SK-N-SH treated with all-trans-retinoic acid at 6 μM for 48 hours (cell line): ENCODE data around the gene HESX1.

Experiments used
- ATAC-seq: fragments of 200-7000 bp; cut with Tn5 transposase; 3 replicates; pipeline ENCODE4 v1.9.1; 2020; ENCODE audit warnings: mild to moderate bottlenecking, moderate library complexity
- ARNTL ChIP-seq: fragments of 450-650 bp; formaldehyde crosslinking; IDR thresholded peaks from 2 replicates; pipeline ENCODE4 v1.5.0; 2020; ENCODE audit warnings: low read depth, mild to moderate bottlenecking, moderate library complexity, borderline replicate concordance
- BACH2 ChIP-seq: fragments of 250-450 bp; sonication (Bioruptor Pico); IDR thresholded peaks from 2 replicates; pipeline ENCODE4 v1.9.0; 2021; ENCODE audit warnings: mild to moderate bottlenecking, borderline replicate concordance
- CREB5 ChIP-seq: fragments of 250-450 bp; sonication (Bioruptor Pico); IDR thresholded peaks from 2 replicates; pipeline ENCODE4 v1.5.1; 2020; ENCODE audit warnings: low read depth, mild to moderate bottlenecking, moderate library complexity
- CSDC2 ChIP-seq: fragments of 250-450 bp; sonication (Bioruptor Pico); IDR thresholded peaks from 2 replicates; pipeline ENCODE4 v1.5.0; 2020; ENCODE audit warnings: mild to moderate bottlenecking, moderate library complexity
- CSRNP3 ChIP-seq: fragments of 250-450 bp; sonication (Bioruptor Pico); IDR thresholded peaks from 2 replicates; pipeline ENCODE4 v1.5.1; 2021; ENCODE audit warnings: mild to moderate bottlenecking, moderate library complexity
- ESRRG ChIP-seq: fragments of 250-450 bp; sonication (Bioruptor Pico); IDR thresholded peaks from 2 replicates; pipeline ENCODE4 v1.6.1; 2021; ENCODE audit warnings: mild to moderate bottlenecking
- GLIS3 ChIP-seq: fragments of 250-450 bp; sonication (Bioruptor Pico); IDR thresholded peaks from 2 replicates; pipeline ENCODE4 v1.5.0; 2020; ENCODE audit warnings: mild to moderate bottlenecking, moderate library complexity
- ISL1 ChIP-seq: fragments of 250-450 bp; sonication (Bioruptor Pico); IDR thresholded peaks from 2 replicates; pipeline ENCODE4 v2.1.2; 2022; ENCODE audit warnings: mild to moderate bottlenecking, moderate library complexity
- OSR1 ChIP-seq: fragments of 250-450 bp; sonication (Bioruptor Pico); IDR thresholded peaks from 2 replicates; pipeline ENCODE4 v1.8.0; 2022; ENCODE audit warnings: moderate library complexity, mild to moderate bottlenecking, inconsistent platforms
- PATZ1 ChIP-seq: fragments of 250-450 bp; sonication (Bioruptor Pico); IDR thresholded peaks from 2 replicates; pipeline ENCODE4 v1.8.0; 2020; ENCODE audit warnings: mild to moderate bottlenecking, moderate library complexity, borderline replicate concordance
- POU6F1 ChIP-seq: fragments of 250-450 bp; sonication (Bioruptor Pico); IDR thresholded peaks from 2 replicates; pipeline ENCODE4 v1.8.0; 2021; ENCODE audit warnings: low read depth, mild to moderate bottlenecking, moderate library complexity, borderline replicate concordance
- PPARA ChIP-seq: fragments of 250-450 bp; sonication (Bioruptor Pico); IDR thresholded peaks from 2 replicates; pipeline ENCODE4 v1.5.0; 2020; ENCODE audit warnings: mild to moderate bottlenecking, borderline replicate concordance
- RARB ChIP-seq: fragments of 250-450 bp; sonication (Bioruptor Pico); IDR thresholded peaks from 2 replicates; pipeline ENCODE4 v1.8.0; 2021; ENCODE audit warnings: mild to moderate bottlenecking, moderate library complexity
- SNAI2 ChIP-seq: fragments of 250-450 bp; sonication (Bioruptor Pico); IDR thresholded peaks from 2 replicates; pipeline ENCODE4 v1.5.0; 2020; ENCODE audit warnings: mild to moderate bottlenecking, moderate library complexity
- TCF4 ChIP-seq: fragments of 250-450 bp; sonication (Bioruptor Pico); IDR thresholded peaks from 2 replicates; pipeline ENCODE4 v1.8.0; 2021; ENCODE audit warnings: mild to moderate bottlenecking, moderate library complexity, borderline replicate concordance
- TOX ChIP-seq: fragments of 250-450 bp; sonication (Bioruptor Pico); IDR thresholded peaks from 2 replicates; pipeline ENCODE4 v1.8.0; 2021; ENCODE audit warnings: mild to moderate bottlenecking, moderate library complexity, borderline replicate concordance
- ZC3H10 ChIP-seq: fragments of 250-450 bp; sonication (Bioruptor Pico); IDR thresholded peaks from 2 replicates; pipeline ENCODE4 v1.5.1; 2021; ENCODE audit warnings: mild to moderate bottlenecking, moderate library complexity
- ZFP3 ChIP-seq: fragments of 250-450 bp; sonication (Bioruptor Pico); IDR thresholded peaks from 2 replicates; pipeline ENCODE4 v1.5.0; 2020; ENCODE audit warnings: mild to moderate bottlenecking, moderate library complexity
- ZFP30 ChIP-seq: fragments of 450-650 bp; formaldehyde crosslinking; IDR thresholded peaks from 2 replicates; pipeline ENCODE4 v1.5.0; 2022; ENCODE audit warnings: mild to moderate bottlenecking, moderate library complexity
- ZNF565 ChIP-seq: fragments of 450-650 bp; formaldehyde crosslinking; conservative IDR thresholded peaks from 2 replicates; pipeline ENCODE4 v1.5.0; 2020; ENCODE audit warnings: low read depth, mild to moderate bottlenecking, moderate library complexity
- ZNF70 ChIP-seq: fragments of 450-650 bp; formaldehyde crosslinking; IDR thresholded peaks from 2 replicates; pipeline ENCODE4 v1.5.0; 2020; ENCODE audit warnings: mild to moderate bottlenecking, moderate library complexity
- ZNF8 ChIP-seq: fragments of 450-650 bp; formaldehyde crosslinking; IDR thresholded peaks from 2 replicates; pipeline ENCODE4 v1.5.0; 2020; ENCODE audit warnings: mild to moderate bottlenecking, moderate library complexity

The HESX1 gene

DNA sequence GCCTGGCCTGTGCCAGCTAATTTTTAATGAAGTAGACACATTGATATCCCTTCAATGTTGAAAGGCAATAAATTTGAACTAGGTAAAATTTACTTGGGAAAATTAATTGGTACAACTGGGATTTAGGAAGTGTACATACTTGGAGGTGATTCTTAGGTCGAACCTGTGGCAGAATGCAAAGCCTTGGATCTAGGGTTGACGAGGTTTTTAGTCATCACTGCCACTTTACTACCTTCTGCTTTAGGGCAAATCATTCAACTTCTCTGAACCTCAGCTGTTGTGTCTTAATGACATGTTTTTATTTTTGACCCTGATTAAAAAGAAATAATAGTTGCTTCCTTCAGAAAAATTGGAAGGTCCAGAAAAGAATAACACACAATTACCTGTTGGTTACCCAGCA is 30.2 kb upstream of the HESX1 start:
- no peak for TF ChIP-seq OSR1 (CRISPR knock-in tag)
- no peak for TF ChIP-seq TCF4 (CRISPR knock-in tag)
- TF ChIP-seq BACH2 (CRISPR knock-in tag): no peak
- no peak for TF ChIP-seq POU6F1 (CRISPR knock-in tag)
- no peak for TF ChIP-seq CSRNP3 (CRISPR knock-in tag)
- no peak for TF ChIP-seq ISL1
- no peak for TF ChIP-seq RARB (CRISPR knock-in tag)
- no peak for TF ChIP-seq PPARA (CRISPR knock-in tag)
- no peak for TF ChIP-seq ZNF565 (CRISPR knock-in tag)
- no peak for TF ChIP-seq CREB5
- TF ChIP-seq ESRRG (CRISPR knock-in tag): no peak

GRCh38 chr3:57227930-57228751 is 28.4 kb upstream of the HESX1 start:
- TF ChIP-seq ZNF565 (CRISPR knock-in tag) (no peak), TOX (CRISPR knock-in tag) (no peak), CREB5 (no peak), ZNF8 (no peak), ESRRG (CRISPR knock-in tag) (no peak), ZFP30 (CRISPR knock-in tag) (no peak), RARB (CRISPR knock-in tag) (no peak), ZFP3 (CRISPR knock-in tag) (no peak), SNAI2 (CRISPR knock-in tag) (no peak), CSRNP3 (CRISPR knock-in tag) (no peak), CSDC2 (CRISPR knock-in tag) (no peak), TCF4 (CRISPR knock-in tag) (no peak), ZC3H10 (CRISPR knock-in tag) (no peak), GLIS3 (CRISPR knock-in tag) (no peak)
- TF ChIP-seq, all 23 proteins: peak for 0
- ATAC-seq: peak; percentile 56

More for the DNA sequence above, 30.2 kb upstream of the HESX1 start:
- ATAC-seq: no peak

DNA sequence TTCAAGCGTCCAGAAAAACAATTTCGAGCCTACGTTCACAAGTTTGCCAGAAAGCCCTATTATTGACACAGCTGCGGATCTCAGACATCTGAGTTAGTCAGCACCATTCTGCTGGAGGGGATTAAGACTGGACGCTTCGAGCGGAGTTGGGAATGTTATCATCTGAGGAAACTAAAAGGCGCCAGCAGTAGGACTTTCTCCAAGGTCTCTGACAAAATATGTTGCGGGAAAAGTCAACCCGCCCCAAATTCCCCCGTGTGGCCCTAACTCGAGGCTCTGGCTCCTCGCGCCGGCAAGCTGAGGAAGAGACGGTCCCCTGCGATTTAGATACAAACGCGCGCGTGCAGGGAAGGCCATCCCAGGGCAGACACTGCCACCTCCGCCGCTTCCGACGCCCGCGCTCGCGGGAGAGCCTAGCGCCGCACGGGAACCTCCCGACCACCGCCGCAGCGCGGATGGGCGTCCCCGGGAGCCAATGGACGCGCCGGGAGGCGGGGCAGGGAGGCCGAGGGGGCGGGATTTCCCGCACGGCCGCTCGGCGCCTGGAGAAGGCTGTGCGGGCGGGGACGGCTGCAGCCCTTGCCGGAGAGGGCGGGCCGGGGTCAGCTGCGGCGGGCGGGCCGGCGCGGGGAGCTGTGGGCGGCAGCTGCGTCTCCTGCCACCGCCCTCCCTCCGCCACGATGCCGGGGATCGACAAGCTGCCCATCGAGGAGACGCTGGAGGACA is 27.6 kb upstream of the HESX1 start, which contains the start of gene APPL1:
Gene APPL1, plus strand, starts transcription at position 526 of the 726 bp plus-strand sequence. Its CDS starts 155 bp downstream, at position 681.
- peak; percentile 96 for ATAC-seq
- no peak for TF ChIP-seq ISL1
- no peak for TF ChIP-seq PATZ1 (CRISPR knock-in tag)
- no peak for TF ChIP-seq CSRNP3 (CRISPR knock-in tag)
- no peak for TF ChIP-seq RARB (CRISPR knock-in tag)
- no peak for TF ChIP-seq ARNTL (CRISPR knock-in tag)
- no peak for TF ChIP-seq SNAI2 (CRISPR knock-in tag)
- 0 out of 2 replicates have a peak, but pooled peaks have one; percentile 40 for TF ChIP-seq ZFP3 (CRISPR knock-in tag)
- no peak for TF ChIP-seq ZNF70
